ENCODE results near the gene COL6A1.

Gene COL6A1

GRCh38 chr21:45990741-45991605, 9.4 kb downstream of the COL6A1 start:
- Histone ChIP-seq H3K36me3 (ENCODE audit: insufficient read depth, low read length) (no peaks in the 10 kb centered on the region), H3K4me1 (ENCODE audit: insufficient read depth, low read length) (no peaks in the 10 kb centered on the region), H4K20me1 (ENCODE audit: insufficient read depth, low read length) (no peaks in the 10 kb centered on the region; the same call in 1 of the 2 replicates), H2AFZ (ENCODE audit: low read depth, low read length) (no peak overlapping the region), H3K27ac (ENCODE audit: low read length) (no peak overlapping the region), H3K9ac (ENCODE audit: low read depth, low read length) (no peak overlapping the region), H3K27me3 (ENCODE audit: insufficient read depth, low read length, poor library complexity) (no peaks in the 10 kb centered on the region), H3K4me3 (ENCODE audit: low read depth in 1 of 2, low read length in 2 of 2) (no peak overlapping the region), H3K9me3 (ENCODE audit: insufficient read depth, low read length, severe bottlenecking) (no peaks in the 10 kb centered on the region), H3K4me2 (ENCODE audit: insufficient read depth, low read length) (no peak overlapping the region), H3K79me2 (ENCODE audit: insufficient read depth, low read length) (no peaks in the 10 kb centered on the region)
- ATAC-seq (ENCODE audit: insufficient read depth, low read depth) (no peak), DNase-seq (no peak)
- TF ChIP-seq CTCF (IDR thresholded peaks at IDR 0.05; ENCODE audit: borderline replicate concordance, extremely low read depth, low read length, poor library complexity, severe bottlenecking) (no peak), EZH2 (IDR thresholded peaks at IDR 0.05; ENCODE audit: borderline replicate concordance, low read depth, low read length, severe bottlenecking) (no peak)

- no peaks in the 10 kb centered on the region for H3K36me3 ChIP-seq (ENCODE audit: insufficient read depth, low read length)
- DNase-seq = no peak
These were observed 10.2 kb downstream of the COL6A1 start for GRCh38 chr21:45991606-45992300.

GRCh38 chr21:45992301-45993209, 11.0 kb downstream of the COL6A1 start:
- Histone ChIP-seq H3K27ac (ENCODE audit: low read length) (no peak overlapping the region), H3K4me2 (ENCODE audit: insufficient read depth, low read length) (no peak overlapping the region), H4K20me1 (ENCODE audit: insufficient read depth, low read length) (no peaks in the 10 kb centered on the region; the same call in 1 of the 2 replicates), H2AFZ (ENCODE audit: low read depth, low read length) (no peak overlapping the region), H3K4me3 (ENCODE audit: low read depth in 1 of 2, low read length in 2 of 2) (no peak overlapping the region), H3K79me2 (ENCODE audit: insufficient read depth, low read length) (no peaks in the 10 kb centered on the region), H3K36me3 (ENCODE audit: insufficient read depth, low read length) (no peaks in the 10 kb centered on the region), H3K9ac (ENCODE audit: low read depth, low read length) (no peak overlapping the region), H3K9me3 (ENCODE audit: insufficient read depth, low read length, severe bottlenecking) (no peaks in the 10 kb centered on the region), H3K4me1 (ENCODE audit: insufficient read depth, low read length) (no peaks in the 10 kb centered on the region), H3K27me3 (ENCODE audit: insufficient read depth, low read length, poor library complexity) (no peaks in the 10 kb centered on the region)
- no peak for ATAC-seq (ENCODE audit: insufficient read depth, low read depth)
- TF ChIP-seq CTCF (IDR thresholded peaks at IDR 0.05; ENCODE audit: borderline replicate concordance, extremely low read depth, low read length, poor library complexity, severe bottlenecking) (no peak), EZH2 (IDR thresholded peaks at IDR 0.05; ENCODE audit: borderline replicate concordance, low read depth, low read length, severe bottlenecking) (no peak)
- DNase-seq = no peak

More at GRCh38 chr21:45991606-45992300, 10.2 kb downstream of the COL6A1 start:
- no peaks in the 10 kb centered on the region for H3K9me3 ChIP-seq (ENCODE audit: insufficient read depth, low read length, severe bottlenecking)
- H3K4me2 ChIP-seq (ENCODE audit: insufficient read depth, low read length) = no peak overlapping the region
- no peak for ATAC-seq (ENCODE audit: insufficient read depth, low read depth)
- no peaks in the 10 kb centered on the region for H3K4me1 ChIP-seq (ENCODE audit: insufficient read depth, low read length)
- no peaks in the 10 kb centered on the region for H3K27me3 ChIP-seq (ENCODE audit: insufficient read depth, low read length, poor library complexity)
- no peaks in the 10 kb centered on the region for H3K79me2 ChIP-seq (ENCODE audit: insufficient read depth, low read length)
- no peak overlapping the region for H3K4me3 ChIP-seq (ENCODE audit: low read depth in 1 of 2, low read length in 2 of 2)
- H4K20me1 ChIP-seq (ENCODE audit: insufficient read depth, low read length) = no peaks in the 10 kb centered on the region; the same call in 1 of the 2 replicates
- no peak overlapping the region for H3K9ac ChIP-seq (ENCODE audit: low read depth, low read length)
- no peak overlapping the region for H2AFZ ChIP-seq (ENCODE audit: low read depth, low read length)
- H3K27ac ChIP-seq (ENCODE audit: low read length) = no peak overlapping the region
- TF ChIP-seq CTCF (IDR thresholded peaks at IDR 0.05; ENCODE audit: borderline replicate concordance, extremely low read depth, low read length, poor library complexity, severe bottlenecking) = no peak
- no peak for TF ChIP-seq EZH2 (IDR thresholded peaks at IDR 0.05; ENCODE audit: borderline replicate concordance, low read depth, low read length, severe bottlenecking)
